Lung microvascular endothelial cell (primary cell): ENCODE results near the gene PRDM16. TPM values are rescaled to one million over a fixed set of nuclear protein-coding genes. Genes with fewer than 3 reads are reported as not detected.
A peak's percentile ranks its signal among the peaks of the same experiment; 100 is the strongest.

ENCODE experiments used
- DNase-seq, 2 donors: peaks; one replicate each; pipeline versions ENCODE4 v3.0.0 to v3.0.0-alpha.2; 2010; ENCODE audit warnings: low read depth in 2 of 2
- total RNA-seq: library from RNA; depleted of rRNA; stranded (reverse); fragments of >200 nt; gene quantifications from 2 replicates; pipeline ENCODE4 v1.2.1, GENCODE V29; 2014

Gene PRDM16
- total RNA-seq, 1 donor from 2014 or later = not detected

DNA sequence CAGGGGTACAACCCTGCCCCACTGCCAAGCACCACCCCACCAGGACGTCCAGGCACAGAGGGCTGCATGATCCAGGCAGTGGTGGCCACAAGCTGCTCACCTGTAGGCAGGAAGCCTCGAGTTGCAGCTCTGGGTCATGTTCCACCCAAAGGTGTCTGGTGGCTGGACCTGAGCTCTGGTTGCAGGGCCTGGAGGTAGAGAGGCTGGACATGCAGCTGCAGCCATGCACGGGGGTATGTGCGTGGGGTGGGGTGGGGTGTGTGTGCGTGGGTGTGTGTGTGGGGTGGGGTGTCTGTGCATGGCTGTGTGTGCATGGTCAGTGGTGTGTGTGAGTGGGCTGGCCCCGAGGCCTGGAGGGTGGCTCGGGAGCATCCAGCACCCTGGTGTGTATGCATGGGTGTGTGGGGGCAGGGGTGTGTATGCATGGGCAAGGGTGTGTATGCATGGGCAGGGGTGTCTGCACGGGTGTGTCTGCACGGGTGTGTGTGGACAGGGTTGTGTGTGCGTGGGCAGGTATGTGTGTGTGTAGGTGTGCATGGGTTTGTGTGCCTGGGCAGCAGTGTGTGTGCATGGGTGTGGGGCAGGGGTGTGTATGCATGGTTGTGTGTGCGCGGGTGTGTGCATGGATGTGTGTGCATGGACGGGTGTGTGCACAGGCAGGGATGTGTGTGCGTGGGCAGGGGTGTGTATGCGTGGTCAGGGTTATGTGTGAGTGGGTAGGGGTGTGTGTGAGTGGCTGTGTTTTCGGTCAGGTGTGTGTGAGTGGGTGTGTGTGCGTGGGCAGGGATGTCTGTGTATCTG, 401.0 kb downstream of the PRDM16 start:
- DNase-seq = no peak

DNA sequence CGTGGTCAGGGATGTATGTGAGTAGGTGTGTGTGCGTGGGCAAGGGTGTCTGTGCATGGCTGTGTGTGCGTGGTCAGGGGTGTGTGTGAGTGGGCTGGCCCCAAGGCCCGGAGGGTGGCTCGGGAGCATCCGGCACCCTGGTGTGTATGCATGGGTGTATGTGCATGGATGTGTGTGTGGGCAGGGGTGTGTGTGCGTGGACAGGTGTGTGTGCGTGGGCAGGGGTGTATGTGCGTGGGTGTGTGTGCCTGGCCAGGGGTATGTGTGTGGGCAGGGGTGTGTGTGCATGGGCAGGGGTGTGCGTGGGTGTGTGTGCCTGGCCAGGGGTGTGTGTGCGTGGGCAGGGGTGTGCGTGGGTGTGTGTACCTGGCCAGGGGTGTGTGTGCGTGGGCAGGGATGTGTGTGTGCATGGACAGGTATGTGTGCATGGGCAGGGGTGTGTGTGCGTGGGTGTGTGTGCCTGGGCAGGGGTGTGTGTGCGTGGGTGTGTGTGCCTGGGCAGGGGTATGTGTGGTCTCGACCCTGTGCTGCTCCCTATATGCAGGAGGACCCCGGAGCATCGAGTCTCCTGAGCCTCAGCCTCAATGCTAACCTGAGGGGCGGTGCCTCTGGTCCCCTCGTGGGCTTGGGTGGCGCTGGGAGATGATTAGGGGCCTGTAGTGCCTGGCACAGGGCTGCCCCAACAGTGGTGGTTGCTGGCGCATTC, 401.8 kb downstream of the PRDM16 start:
- DNase-seq = no peak

- peak; percentile 21 to 79 for DNase-seq
Measured at GRCh38 chr1:3471356-3472087, 402.5 kb downstream of the PRDM16 start.

GRCh38 chr1:3472088-3472850, 403.3 kb downstream of the PRDM16 start:
- DNase-seq = no peak

DNA sequence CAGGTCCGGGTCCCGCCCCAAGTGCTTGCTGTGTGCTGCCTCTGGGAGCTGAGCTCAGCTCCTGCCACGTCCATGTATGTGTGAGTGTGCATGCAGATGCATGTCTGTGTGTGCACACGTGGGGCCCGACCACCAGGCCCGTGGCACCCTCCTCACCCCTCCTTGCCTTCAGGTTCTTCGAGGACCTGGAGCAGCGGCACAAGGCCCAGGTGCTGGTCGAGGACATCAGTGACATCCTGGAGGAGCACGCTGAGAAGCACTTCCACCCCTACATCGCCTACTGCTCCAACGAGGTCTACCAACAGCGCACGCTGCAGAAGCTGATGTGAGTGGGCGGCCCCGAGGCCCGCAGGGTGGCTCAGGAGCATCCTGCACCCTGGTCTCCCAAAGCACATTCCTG, 403.9 kb downstream of the PRDM16 start:
- DNase-seq = no peak

GRCh38 chr1:3473381-3473844, 404.4 kb downstream of the PRDM16 start:
- no peak for DNase-seq

- no peak for DNase-seq
Measured at GRCh38 chr1:3474016-3474415, 405.0 kb downstream of the PRDM16 start.

- DNase-seq = no peak
Measured at GRCh38 chr1:3474421-3474820, 405.4 kb downstream of the PRDM16 start.

GRCh38 chr1:3475839-3476573, 407.0 kb downstream of the PRDM16 start:
- no peak for DNase-seq

GRCh38 chr1:3476666-3477065, 407.7 kb downstream of the PRDM16 start:
- no peak for DNase-seq

GRCh38 chr1:3477241-3477995, 408.4 kb downstream of the PRDM16 start:
- DNase-seq = no peak

DNA sequence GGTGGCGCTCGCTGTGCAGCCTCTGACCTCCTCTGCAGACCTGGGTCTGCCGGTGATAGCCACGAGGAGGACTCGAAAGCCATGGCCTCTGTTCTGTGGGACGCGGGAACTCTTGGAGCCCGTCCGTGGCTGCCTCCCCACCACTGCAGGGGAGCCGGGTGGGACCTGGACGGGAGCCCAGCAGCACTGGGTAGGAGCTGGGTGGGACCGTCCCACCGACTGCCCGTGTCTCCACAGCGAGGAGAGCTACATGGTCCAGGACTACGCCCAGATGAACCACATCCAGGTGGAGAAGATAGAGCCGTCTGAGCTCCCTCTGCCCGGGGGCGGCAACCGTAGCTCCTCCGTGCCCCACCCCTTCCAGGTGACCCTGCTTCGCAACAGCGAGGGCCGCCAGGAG, 409.2 kb downstream of the PRDM16 start:
- no peak for DNase-seq

GRCh38 chr1:3479511-3480368, 410.7 kb downstream of the PRDM16 start:
- no peak for DNase-seq

DNA sequence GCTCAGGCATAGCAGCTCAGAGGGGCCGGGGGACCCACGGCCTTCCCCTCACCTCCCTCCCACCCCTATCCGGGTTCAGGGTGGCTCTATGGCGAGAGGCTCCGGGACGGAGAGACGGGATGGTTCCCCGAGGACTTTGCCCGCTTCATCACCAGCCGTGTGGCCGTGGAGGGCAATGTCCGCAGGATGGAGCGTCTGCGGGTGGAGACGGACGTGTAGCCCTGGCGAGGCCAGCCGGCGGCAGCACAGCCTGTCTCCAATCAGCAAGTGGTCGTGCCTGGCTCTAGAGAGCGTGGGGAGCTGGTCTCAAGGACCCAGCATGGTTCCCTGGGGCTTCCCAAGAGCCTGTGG, 411.3 kb downstream of the PRDM16 start:
- DNase-seq = no peak

GRCh38 chr1:3481046-3481445, 412.0 kb downstream of the PRDM16 start:
- DNase-seq = no peak

DNA sequence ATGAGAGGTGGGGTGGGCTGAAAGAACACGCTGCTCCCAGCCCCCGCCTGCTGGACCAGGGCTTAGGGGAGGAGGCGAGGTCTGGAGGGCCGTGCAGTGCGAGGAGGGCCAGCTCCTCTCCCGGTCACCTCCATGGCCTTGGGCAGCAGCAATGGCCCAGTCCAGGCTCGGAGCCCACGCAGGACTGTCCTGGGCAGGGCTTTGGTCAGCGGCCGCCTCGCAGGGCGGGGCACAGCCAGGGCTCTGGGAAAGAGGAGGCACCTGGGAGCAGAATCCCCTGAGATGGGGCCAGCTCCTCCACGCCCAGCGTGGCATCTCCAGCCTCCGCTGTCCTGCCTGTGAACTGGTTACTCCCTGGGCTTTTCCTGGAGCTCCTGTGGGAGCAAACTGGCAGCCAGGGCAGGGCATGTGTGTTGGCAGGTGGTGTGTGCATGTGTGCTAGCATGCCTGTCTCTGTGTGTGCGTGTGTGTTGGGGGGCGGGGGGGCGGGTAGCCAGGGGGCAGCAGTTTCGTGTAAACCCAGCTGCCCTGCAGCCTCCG, 412.9 kb downstream of the PRDM16 start:
- DNase-seq = no peak

GRCh38 chr1:3482378-3482849, 413.4 kb downstream of the PRDM16 start:
- DNase-seq = peak; percentile 12 to 54

GRCh38 chr1:3483380-3483779, 414.4 kb downstream of the PRDM16 start:
- no peak for DNase-seq
